PC-9 (cell line): ENCODE data around the gene CALD1.

Experiments
- EZH2 ChIP-seq: fragments of 200-600 bp; sonication (generic); IDR thresholded peaks from 2 replicates; pipeline ENCODE4 v1.8.0; 2017; ENCODE audit warnings: antibody characterized with exemption, low read depth
- TF ChIP-seq, protein P1 (sequence below): fragments of 200-600 bp; sonication (generic); conservative IDR thresholded peaks from 2 replicates; pipeline ENCODE4 v1.6.1; 2017; ENCODE audit warnings: mixed run types, antibody characterized with exemption, mild to moderate bottlenecking, moderate library complexity

DNA sequence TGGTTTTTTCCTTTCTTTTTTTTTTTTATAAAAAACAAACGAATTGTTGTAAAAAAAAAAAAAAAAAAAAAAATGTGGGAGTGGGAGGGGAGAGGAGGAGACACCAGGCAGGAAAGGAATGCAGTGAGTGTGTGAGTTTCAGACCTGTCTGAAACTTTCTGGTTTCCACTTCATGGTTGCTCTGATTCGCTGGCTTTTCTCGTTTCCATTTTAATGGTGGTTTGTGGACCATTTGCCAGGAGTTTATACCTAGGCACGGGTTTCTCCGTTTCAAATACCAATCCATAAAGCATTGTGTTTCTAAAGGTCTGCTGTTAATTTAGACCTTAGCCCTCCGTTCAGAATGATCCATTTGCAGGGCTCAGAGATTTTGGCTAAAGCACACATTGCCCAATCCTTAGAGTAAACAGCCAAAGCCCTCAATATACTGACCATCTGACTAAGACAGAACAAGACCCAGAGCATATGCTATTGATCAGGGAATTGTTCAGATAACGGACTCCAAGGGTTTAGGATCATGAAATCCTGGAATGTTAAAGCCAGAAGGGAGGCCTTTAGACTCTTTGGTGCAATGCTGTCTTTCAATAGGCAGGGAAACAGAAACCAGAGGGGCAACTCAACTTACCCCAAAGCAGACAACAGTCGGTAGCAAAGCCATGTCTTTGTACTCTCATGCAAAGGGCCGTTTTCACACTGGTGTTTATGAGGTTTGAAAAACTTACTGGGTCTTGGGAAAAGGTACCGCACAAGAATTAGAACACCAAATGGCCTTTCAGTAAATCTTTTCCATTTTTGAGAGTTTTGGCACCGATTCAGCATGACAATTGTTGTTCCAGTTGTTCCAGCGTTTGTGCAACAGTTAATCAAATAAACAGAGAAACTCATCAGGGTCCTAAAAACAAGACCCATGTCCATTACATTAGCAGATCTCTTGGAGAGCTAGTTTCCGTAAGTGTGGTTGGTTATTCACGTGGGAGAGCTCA lies 112.6 kb downstream of the CALD1 start:
- TF ChIP-seq, protein P1, sequence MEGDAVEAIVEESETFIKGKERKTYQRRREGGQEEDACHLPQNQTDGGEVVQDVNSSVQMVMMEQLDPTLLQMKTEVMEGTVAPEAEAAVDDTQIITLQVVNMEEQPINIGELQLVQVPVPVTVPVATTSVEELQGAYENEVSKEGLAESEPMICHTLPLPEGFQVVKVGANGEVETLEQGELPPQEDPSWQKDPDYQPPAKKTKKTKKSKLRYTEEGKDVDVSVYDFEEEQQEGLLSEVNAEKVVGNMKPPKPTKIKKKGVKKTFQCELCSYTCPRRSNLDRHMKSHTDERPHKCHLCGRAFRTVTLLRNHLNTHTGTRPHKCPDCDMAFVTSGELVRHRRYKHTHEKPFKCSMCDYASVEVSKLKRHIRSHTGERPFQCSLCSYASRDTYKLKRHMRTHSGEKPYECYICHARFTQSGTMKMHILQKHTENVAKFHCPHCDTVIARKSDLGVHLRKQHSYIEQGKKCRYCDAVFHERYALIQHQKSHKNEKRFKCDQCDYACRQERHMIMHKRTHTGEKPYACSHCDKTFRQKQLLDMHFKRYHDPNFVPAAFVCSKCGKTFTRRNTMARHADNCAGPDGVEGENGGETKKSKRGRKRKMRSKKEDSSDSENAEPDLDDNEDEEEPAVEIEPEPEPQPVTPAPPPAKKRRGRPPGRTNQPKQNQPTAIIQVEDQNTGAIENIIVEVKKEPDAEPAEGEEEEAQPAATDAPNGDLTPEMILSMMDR = no peak
- no peak for TF ChIP-seq EZH2
